CD4-positive, alpha-beta T cell treated with Interleukin-10 for 1 hour (primary cell): ENCODE results near the gene MTTP.
"Not testable (repeated sequence)": the region's sequence is repeated elsewhere in the genome, so short reads cannot be mapped to it uniquely, and the experiment has no call there.

Experiments
- DNase-seq: peaks from one replicate; pipeline ENCODE4 v3.0.0-alpha.2; 2020

The MTTP gene

DNA sequence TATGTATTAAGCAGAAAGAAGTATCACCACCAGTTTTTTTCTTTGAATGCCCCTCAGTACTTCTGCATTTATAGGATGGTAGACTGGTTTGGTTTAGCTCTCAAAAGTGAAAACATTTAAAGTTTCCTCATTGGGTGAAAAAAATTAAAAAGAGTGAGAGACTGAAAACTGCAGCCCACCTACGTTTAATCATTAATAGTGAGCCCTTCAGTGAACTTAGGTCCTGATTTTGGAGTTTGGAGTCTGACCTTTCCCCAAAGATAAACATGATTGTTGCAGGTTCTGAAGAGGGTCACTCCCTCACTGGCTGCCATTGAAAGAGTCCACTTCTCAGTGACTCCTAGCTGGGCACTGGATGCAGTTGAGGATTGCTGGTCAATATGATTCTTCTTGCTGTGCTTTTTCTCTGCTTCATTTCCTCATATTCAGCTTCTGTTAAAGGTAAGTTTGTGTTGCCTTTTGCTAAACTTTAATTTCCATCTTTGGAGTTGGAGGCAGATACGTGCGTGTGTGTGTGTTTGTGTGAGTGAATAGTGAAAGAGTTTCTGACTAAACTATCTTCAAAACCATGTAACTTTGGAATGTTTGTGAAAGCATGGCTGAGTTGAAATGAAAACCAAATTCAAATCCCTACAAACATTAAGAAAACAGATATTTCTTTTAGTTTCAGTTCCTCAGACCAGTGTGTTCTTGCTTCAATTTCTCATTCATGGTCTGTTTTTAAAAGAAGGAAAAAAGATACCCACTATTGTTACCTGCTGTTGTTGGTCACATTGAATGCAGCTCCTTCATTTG lies at the start of gene MTTP:
Gene MTTP (plus strand): TSS at position 295 of the 795 bp plus-strand sequence. CDS start 86 bp downstream, at position 381.
- DNase-seq = no peak

GRCh38 chr4:99529228-99529627 lies 45.4 kb upstream of the MTTP start:
- no peak for DNase-seq

DNA sequence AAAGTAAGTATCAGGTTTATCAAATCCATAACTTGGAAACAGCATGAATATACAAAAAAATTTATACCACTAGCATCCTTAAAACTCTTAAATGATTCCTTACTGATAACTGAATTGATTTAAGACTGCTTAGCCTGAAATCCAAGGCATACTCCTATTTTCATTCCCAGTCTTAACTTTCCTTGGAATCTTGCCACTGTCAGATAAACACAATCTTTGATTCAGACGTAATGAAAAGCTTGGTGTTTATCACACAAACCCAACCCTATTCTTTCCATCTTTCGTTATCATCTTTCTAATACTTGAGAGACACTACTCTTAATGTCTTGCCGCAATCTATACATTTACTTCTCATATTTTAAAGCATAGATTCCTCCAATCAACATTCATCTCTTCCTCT lies 44.7 kb upstream of the MTTP start:
- DNase-seq = no peak

DNA sequence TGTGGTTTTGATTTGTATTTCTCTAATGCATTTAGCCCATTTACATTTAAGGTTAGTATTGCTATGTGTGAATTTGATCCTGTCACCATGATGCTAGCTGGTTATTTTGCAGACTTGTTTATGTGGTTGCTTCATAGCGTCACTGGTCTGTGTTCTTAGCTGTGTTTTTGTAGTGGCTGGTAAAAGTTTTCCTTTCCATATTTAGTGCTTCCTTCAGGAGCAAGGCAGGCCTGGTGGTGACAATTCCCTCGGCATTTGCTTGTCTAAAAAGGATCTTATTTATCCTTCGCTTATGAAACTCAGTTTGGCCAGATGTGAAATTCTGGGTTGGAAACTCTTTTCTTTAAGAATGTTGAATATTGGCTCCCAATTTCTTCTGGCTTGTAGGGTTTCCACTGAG lies 39.9 kb upstream of the MTTP start:
- DNase-seq = not testable (repeated sequence)

DNA sequence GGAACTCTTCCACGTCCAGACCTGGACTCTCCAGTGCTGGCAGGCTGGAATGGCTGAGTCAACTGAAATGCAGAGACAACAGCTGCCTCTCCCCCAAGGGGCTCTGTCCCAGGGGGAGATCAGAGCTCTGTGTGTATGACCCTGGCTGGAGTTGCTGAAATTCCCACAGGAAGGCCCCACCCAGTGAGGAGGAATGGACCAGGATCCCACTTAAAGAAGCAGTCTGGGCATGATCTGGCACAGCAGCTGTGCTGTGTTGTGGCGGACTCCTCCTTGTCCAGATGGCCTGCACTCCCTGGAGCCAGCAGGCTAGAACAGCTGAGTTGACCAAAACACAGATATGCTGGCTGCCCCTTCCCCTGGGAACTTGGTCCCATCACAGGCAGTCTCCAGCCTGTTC lies 38.4 kb upstream of the MTTP start:
- DNase-seq = no peak

DNA sequence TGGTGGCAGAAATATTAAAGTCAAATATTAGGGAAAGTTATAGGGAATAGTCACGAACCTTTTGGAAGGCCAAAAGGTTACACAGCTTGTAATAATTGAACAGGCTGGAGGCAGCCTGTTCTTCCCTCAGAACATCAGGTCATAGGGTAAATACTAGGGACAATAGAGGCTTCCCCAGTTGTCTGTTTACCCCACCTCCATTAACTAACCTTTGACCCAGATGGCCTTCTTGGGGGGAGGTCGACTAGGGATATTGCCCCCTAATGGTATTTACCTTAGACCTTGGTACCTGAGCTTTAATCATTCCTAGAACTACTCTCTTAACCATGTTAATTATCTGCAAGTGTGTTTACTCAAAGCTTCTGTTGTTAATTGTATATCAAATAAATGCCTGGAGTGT lies 37.8 kb upstream of the MTTP start:
- no peak for DNase-seq

DNA sequence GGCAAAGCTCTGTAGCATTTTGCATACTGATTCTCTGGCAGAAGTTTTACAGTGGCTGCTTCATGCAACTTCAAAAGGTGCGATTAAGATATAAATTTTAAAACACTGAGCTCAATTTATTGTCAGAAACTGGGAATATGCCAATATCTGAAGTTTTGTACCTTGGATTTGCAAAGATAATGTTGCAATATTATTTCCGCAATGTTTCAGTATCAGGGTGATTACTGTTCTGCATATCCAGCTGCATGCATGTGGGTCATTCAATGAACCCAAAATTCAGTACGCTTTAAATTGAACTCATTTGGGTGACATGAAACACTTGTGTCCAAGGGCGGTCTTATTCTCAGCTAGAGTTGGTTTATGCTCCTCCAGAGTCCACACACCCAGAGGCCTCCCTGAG lies 37.0 kb upstream of the MTTP start:
- no peak for DNase-seq

DNA sequence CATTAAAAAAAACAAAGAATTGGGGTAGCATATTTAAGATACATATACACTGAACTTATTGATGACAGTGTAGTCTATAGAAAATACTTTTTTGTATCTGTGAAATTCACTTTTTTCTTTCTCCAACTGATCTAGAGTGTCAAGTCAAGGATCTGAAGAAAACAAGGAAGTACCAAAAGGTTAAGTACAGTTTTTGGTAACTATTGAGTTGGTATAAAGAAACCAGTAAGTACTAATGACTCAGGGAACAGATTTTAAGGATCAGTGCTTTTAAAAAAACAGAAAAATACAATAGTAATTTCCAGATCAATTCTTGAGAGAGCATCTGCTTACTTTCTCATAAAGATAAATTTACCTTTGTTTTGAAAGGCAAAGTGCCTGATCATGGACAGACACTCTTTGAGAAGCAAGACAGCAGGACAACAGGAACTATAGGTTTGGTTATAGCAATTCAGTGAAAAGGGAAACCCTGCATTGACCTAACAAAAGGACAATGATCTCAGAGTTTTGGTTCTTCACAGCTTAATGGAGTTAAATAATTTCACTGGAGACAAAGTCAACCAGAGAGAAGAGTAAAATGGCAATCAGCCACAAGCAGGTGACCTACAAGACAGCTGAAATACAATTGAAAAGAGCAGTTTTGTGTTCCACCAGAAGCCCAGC lies 34.2 kb upstream of the MTTP start:
- DNase-seq = no peak

DNA sequence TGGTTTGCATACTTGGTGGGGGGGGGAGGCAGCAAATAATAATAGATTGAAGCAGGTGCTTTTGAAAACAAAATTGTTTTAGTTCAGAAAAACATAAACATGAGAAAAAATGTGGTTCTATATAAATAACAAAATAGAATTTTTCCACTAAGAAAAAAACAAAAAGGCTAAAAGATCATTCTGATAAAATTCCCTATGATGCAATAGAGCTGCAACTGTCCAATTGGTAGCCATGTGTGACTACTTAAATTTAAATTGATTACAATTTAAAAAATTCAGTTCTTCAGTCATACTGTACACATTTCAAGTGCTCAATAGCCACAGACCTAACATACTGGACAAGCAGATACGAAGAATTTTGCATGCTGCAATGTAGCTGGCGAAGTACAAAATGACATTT lies 21.8 kb upstream of the MTTP start:
- DNase-seq = no peak

DNA sequence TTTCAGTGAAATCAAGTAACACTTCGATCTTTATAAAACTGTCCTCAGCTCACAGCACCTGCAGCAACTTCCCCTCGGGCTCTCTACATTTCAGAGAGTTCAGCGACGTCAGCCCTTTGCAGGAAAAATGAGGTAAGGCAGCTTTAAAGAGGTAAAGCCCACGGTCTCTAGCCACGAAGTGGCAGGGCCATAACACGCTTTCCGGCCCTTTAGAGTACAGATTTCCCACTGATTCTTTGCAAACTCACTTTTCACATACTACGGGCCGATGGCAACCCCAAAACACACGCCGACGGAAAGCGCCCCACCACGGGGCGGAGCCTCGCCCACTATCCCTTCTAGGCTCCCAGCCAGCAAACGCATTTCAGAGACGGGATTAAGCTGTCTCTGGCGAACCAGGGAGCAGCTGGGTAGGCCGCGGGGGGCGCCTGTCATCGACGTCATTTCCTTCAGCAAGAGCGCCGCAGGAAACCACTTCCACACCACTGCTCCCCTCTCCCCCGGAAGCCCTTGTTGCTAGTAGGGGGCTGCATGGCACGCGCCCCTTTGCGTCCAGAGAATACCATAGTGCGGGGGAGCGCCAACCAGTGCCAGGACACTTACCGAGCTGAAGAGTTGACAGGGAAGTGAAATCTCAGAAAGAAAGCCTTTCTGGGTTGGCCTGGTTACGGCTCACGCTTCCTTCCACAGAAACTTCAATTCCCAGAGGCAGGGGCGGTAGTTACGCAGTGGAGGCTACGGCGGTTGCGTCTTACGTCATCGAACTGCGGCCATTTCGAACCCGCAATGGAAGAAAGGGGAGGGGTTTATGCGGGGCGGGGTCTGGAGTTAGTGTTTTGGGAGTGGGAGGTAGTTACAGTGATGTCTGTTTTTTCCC lies 11.1 kb upstream of the MTTP start, which contains the start of gene TRMT10A:
Gene TRMT10A (minus strand): TSS at position 730 of the 877 bp plus-strand sequence. CDS start 4,701 bp downstream, outside the sequence.
- peak; percentile 95 for DNase-seq

GRCh38 chr4:99564921-99565320 lies 9.7 kb upstream of the MTTP start:
- no peak for DNase-seq

DNA sequence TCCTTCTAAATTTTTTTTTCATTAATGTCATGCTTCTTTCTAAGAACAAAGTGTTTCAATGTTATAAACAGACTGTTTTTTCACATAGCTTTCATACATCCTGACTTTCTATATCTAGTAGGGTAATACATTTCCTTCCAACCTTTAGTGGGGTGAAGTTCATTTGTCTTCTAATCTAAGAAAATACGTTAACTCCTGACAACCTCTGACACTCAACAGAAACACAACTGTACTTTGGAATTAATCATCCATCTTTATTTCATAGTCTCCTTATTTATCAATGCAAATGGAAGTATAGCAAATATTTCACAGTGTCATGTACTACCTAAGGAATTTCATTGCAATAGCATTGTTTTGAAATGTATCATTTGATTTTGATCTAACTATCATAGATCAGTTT lies 2.7 kb upstream of the MTTP start:
- no peak for DNase-seq

DNA sequence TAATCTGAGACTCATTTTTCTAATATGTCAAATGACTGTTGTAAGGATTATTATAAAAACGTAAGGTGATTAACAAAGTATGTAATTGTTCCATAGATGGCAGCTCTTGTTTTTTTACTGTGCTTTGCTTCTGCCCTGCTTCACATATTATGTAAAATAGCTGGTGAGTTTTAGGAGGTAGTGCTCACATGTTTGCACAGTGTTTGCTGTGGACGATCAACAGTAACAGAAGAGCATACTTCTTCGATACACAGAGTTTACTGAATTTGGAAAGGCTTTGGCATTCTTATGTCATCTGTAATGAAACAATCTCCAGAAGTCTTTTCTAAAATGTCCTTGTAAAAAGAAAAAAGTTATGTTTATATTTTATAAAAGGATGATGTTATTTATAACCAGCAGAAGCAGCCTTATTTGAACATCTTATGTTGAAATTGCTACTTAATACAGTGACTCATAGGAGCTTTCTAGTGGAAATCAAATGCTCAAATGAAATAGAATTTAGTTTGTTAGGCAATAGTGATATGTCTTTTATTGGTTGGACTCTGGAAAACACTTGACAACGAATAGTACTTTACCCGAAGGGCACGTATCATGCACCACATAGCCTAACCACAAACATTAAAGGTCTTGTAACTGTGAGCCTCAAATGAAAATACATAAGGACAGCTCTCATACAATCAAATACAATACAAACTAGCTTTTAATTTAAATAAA lies 1.9 kb upstream of the MTTP start:
- DNase-seq = no peak

GRCh38 chr4:99573735-99574368 lies 772 bp upstream of the MTTP start:
- no peak for DNase-seq

DNA sequence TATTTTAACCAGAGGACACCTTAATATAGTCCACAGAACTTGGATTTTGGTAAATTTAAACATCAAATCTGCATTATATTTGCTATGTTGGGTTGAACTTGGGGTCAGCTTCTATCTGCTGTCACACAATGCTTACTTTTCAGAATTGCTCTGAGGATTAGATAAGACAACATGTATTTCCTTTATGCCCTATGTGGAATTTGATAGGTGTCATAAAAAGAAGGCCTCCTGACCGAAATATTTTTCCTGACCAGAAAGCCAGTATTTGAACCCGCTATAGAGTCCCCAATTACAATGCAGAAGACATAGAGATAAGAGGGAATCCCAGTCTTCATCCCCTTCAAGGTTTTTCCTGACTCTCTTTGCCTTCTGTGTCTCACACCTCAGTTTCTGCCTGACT lies 4.1 kb downstream of the MTTP start:
- DNase-seq = no peak

DNA sequence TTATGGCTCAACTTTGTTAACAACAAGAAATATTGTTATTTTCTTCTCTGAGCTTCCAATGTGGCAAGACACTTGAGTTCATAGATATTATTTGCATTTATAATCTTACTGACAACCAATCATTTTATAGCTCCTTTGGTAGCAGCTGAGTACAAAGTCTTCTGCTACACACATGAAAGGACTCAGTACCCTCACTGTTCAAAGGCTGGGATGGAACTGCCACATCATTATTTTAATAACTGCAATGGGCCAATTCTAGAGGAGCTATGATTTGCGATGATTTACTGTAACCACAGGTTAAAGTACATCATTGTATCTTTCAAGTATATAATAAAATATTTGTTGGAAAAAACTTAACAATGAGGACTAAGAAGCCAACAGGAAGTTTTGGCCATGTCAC lies 10.9 kb downstream of the MTTP start:
- DNase-seq = no peak

DNA sequence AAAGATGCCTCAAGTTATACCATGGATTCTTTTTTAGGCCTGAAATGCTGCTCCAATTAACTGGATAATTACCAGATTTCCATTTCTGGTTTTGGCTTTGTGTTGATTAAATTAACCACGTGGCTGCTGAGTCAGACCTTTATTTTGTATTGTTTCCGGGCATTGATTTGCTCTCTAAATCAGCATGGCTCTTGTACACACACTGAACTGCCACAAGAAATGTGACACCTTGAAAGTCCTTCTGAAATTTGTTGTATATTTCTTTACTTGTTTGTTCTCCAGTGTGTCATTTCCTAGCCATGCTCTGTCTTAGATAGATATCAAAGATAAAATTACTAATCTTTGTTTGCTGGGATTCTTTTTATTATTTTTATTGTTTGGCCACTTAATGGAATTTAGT lies 11.7 kb downstream of the MTTP start:
- DNase-seq = no peak

GRCh38 chr4:99586797-99587196 lies 12.2 kb downstream of the MTTP start:
- no peak for DNase-seq

DNA sequence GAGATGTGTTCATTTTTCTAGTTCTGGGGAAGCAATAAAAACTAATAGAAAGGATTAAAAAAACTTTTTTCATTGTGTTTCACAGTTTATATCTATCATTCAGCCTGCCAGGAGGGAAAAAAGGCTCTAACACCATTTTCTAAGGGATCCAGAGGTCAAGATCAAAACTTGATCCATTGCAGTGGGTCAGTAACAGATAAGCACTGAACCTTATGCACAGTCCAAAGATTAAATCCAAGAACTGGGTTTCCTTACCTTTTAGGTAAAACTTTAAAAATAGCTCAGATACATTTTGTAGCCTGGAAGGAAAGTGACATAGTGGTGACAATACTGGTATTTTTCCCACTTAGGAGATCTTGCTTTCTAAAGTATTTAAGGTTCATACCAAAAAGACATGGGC lies 12.7 kb downstream of the MTTP start:
- no peak for DNase-seq

- DNase-seq = no peak
Observed at GRCh38 chr4:99587803-99588202, 13.2 kb downstream of the MTTP start.

DNA sequence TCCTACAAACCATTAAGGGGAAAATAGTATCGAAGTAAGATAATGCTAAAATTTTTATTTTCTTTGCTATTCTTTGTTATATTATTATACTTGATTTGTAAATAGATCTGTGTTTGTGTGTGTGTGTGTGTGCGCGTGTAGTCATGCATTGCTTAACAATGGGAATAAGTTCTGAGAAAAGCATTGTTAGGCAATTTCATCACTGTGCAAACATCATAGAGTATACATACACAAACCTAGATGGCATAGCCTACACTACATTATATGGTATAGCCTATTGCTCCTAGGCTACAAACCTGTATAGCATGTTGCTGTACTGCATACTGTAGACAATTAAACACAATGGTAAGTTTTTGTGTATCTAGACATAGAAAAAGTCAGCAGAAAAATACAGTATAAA lies 17.1 kb downstream of the MTTP start:
- no peak for DNase-seq
